Tibial artery (tissue), 4 donors: ENCODE measurements around the gene HTRA1.

Source experiments
- DNase-seq, 2 donors: peaks; one replicate each; pipeline ENCODE4 v3.0.0-alpha.2; 2019
- H3K27ac ChIP-seq, 2 donors: fragments of 200-600 bp; sonication (generic) in 1 of 2; 1 replicate in 1 of 2; 2 replicates in 1 of 2; pipeline ENCODE4 v1.5.1; 2018 to 2019; ENCODE audit warnings: mild to moderate bottlenecking in 1 of 2
- H3K27me3 ChIP-seq, 2 donors: fragments of 200-600 bp; sonication (generic) in 1 of 2; one replicate each; pipeline versions ENCODE4 v1.5.1 to v1.6.0; 2016 to 2019
- H3K36me3 ChIP-seq, 3 donors: fragments of 200-600 bp; sonication (generic) in 2 of 3; one replicate each; pipeline ENCODE4 v1.5.1; 2016 to 2019; ENCODE audit warnings: mild to moderate bottlenecking in 2 of 3
- H3K4me1 ChIP-seq, 4 donors: fragments of 200-600 bp; sonication (generic) in 2 of 4; 1 replicate in 3 of 4; 2 replicates in 1 of 4; pipeline ENCODE4 v1.5.1; 2016 to 2019
- H3K4me3 ChIP-seq, 2 donors: fragments of 200-600 bp; sonication (generic) in 1 of 2; 1 replicate in 1 of 2; 2 replicates in 1 of 2; pipeline ENCODE4 v1.5.1; 2018 to 2019; ENCODE audit warnings: mild to moderate bottlenecking in 2 of 2
- H3K9me3 ChIP-seq, 3 donors: fragments of 200-600 bp; sonication (generic) in 1 of 3; one replicate each; pipeline ENCODE4 v1.5.1; 2016 to 2019
- intact Hi-C: fragments of 100-400 bp; cut with DNase I; formaldehyde crosslinking; loops from one replicate; pipeline ENCODE4 v1.15.0; 2023; ENCODE audit warnings: low total_unique reads
- TF ChIP-seq, protein P1 (sequence below), 2 experiments: fragments of 200-600 bp in 1 of 2; fragments of 450-650 bp in 1 of 2; IDR thresholded peaks; one replicate each; pipeline ENCODE4 v1.5.1; 2017 to 2019; ENCODE audit warnings: antibody characterized with exemption in 2 of 2, mild to moderate bottlenecking in 1 of 2, moderate library complexity in 1 of 2

Gene HTRA1

GRCh38 chr10:122463466-122464249 is 2.3 kb downstream of the HTRA1 start:
- Histone ChIP-seq H3K4me3 (peak overlapping the region; percentile 85 to 95), H3K9me3 (no peaks in the 10 kb centered on the region), H3K27ac (peak overlapping the region; percentile 93 to 94), H3K4me1 (peaks cover 0 to 60% (median 32%) of the 10 kb centered on the region in 4 donors), H3K27me3 (no peaks in the 10 kb centered on the region), H3K36me3 (no peaks in the 10 kb centered on the region)
- no peak for DNase-seq
- intact Hi-C loops, result loop anchor here (2.0 kb wide), 1 partner anchor 31 kb away; no protein-coding TSS in a partner anchor
- TF ChIP-seq, protein P1, sequence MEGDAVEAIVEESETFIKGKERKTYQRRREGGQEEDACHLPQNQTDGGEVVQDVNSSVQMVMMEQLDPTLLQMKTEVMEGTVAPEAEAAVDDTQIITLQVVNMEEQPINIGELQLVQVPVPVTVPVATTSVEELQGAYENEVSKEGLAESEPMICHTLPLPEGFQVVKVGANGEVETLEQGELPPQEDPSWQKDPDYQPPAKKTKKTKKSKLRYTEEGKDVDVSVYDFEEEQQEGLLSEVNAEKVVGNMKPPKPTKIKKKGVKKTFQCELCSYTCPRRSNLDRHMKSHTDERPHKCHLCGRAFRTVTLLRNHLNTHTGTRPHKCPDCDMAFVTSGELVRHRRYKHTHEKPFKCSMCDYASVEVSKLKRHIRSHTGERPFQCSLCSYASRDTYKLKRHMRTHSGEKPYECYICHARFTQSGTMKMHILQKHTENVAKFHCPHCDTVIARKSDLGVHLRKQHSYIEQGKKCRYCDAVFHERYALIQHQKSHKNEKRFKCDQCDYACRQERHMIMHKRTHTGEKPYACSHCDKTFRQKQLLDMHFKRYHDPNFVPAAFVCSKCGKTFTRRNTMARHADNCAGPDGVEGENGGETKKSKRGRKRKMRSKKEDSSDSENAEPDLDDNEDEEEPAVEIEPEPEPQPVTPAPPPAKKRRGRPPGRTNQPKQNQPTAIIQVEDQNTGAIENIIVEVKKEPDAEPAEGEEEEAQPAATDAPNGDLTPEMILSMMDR (IDR thresholded peaks at IDR 0.05), result no peak

DNA sequence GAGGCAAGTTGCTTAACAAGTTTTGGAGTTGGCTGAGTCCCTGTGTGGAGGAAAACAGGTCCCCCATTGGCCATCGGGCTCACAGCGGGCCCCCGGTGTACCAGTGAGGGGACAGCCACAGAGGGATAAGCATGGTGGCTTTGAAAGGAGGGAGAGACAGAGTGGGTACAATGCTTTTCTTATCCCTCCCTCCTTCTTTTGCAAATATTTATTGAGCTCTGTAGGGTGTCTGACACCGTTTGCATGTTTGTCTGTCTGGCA is 2.8 kb downstream of the HTRA1 start:
- H3K36me3 ChIP-seq, result no peaks in the 10 kb centered on the region
- no peaks in the 10 kb centered on the region for H3K9me3 ChIP-seq
- H3K4me1 ChIP-seq, result peaks cover 0 to 66% (median 37%) of the 10 kb centered on the region in 4 donors
- H3K27ac ChIP-seq, result peak overlapping the region in 1 of 2 donors; percentile 94
- H3K4me3 ChIP-seq, result peak overlapping the region; percentile 85 to 95
- DNase-seq, result no peak
- TF ChIP-seq, protein P1 (IDR thresholded peaks at IDR 0.05), result no peak
- intact Hi-C loops, result no loop called here
- H3K27me3 ChIP-seq, result no peaks in the 10 kb centered on the region

GRCh38 chr10:122464586-122464985 is 3.2 kb downstream of the HTRA1 start:
- H3K27me3 ChIP-seq, result no peaks in the 10 kb centered on the region
- H3K9me3 ChIP-seq, result no peaks in the 10 kb centered on the region
- DNase-seq, result no peak
- peak overlapping the region in 1 of 2 donors; percentile 95 for H3K4me3 ChIP-seq
- intact Hi-C loops, result no loop called here
- H3K27ac ChIP-seq, result no peak overlapping the region
- TF ChIP-seq, protein P1 (IDR thresholded peaks at IDR 0.05), result no peak
- H3K36me3 ChIP-seq, result no peaks in the 10 kb centered on the region
- H3K4me1 ChIP-seq, result peaks cover 0 to 70% (median 40%) of the 10 kb centered on the region in 4 donors

- Histone ChIP-seq H3K4me3 (no peak overlapping the region), H3K27ac (no peak overlapping the region), H3K4me1 (peaks cover 0 to 76% (median 37%) of the 10 kb centered on the region in 4 donors), H3K9me3 (no peaks in the 10 kb centered on the region), H3K36me3 (no peaks in the 10 kb centered on the region), H3K27me3 (no peaks in the 10 kb centered on the region)
- no peak for DNase-seq
- intact Hi-C loops, result no loop called here
- TF ChIP-seq, protein P1 (IDR thresholded peaks at IDR 0.05), result no peak
Observed at GRCh38 chr10:122465401-122466040, 4.2 kb downstream of the HTRA1 start.

GRCh38 chr10:122466951-122467381 is 5.6 kb downstream of the HTRA1 start:
- H3K4me3 ChIP-seq, result no peak overlapping the region
- H3K27me3 ChIP-seq, result no peaks in the 10 kb centered on the region
- peak overlapping the region; percentile 3 to 33 for H3K27ac ChIP-seq
- TF ChIP-seq, protein P1 (IDR thresholded peaks at IDR 0.05), result no peak
- no peaks in the 10 kb centered on the region for H3K36me3 ChIP-seq
- H3K9me3 ChIP-seq, result no peaks in the 10 kb centered on the region
- H3K4me1 ChIP-seq, result peaks cover 0 to 71% (median 33%) of the 10 kb centered on the region in 4 donors
- DNase-seq, result no peak
- intact Hi-C loops, result no loop called here
